AG09309 (cell line): ENCODE data around the gene UBALD1.

ENCODE experiments used
- DNase-seq: peaks from one replicate; pipeline ENCODE4 v3.0.0-alpha.2; 2010; ENCODE audit warnings: low read depth
- H3K4me3 ChIP-seq: 2 replicates; pipeline ENCODE4 v1.5.1; 2011; ENCODE audit warnings: mild to moderate bottlenecking, low read depth, low read length, moderate library complexity; ENCODE audit not compliant: control insufficient read depth
- CTCF ChIP-seq: IDR thresholded peaks from 2 replicates; pipeline ENCODE4 v1.5.1; 2011; ENCODE audit warnings: mild to moderate bottlenecking, low read depth, low read length, inconsistent platforms; ENCODE audit not compliant: insufficient read depth, control insufficient read depth; ENCODE audit errors: missing control alignments

Gene UBALD1

GRCh38 chr16:4614571-4615383 is at the start of gene UBALD1:
Gene UBALD1, minus strand, starts transcription at chr16:4614888. Its CDS starts 91 bp downstream, at chr16:4614797.
- H3K4me3 ChIP-seq = peak within 1 kb of the TSS; percentile 77
- no peak for DNase-seq
- no peak for TF ChIP-seq CTCF

- H3K4me3 ChIP-seq = no peak overlapping the region
- DNase-seq = no peak
Measured at GRCh38 chr16:4663777-4664465, 49.2 kb upstream of the UBALD1 start.

GRCh38 chr16:4663465-4663776 is 48.7 kb upstream of the UBALD1 start:
- no peak for DNase-seq
- TF ChIP-seq CTCF = no peak
- no peak overlapping the region for H3K4me3 ChIP-seq

More at GRCh38 chr16:4663777-4664465, 49.2 kb upstream of the UBALD1 start:
- no peak for TF ChIP-seq CTCF

GRCh38 chr16:4661661-4662060 is 47.0 kb upstream of the UBALD1 start:
- TF ChIP-seq CTCF = no peak
- DNase-seq = no peak
- no peak overlapping the region for H3K4me3 ChIP-seq

- no peak for TF ChIP-seq CTCF
- no peak overlapping the region for H3K4me3 ChIP-seq
- no peak for DNase-seq
Measured at GRCh38 chr16:4660454-4661007, 45.8 kb upstream of the UBALD1 start.

- TF ChIP-seq CTCF = no peak
- no peak for DNase-seq
- no peak overlapping the region for H3K4me3 ChIP-seq
Measured at GRCh38 chr16:4659363-4660353, 45.0 kb upstream of the UBALD1 start.
